Adrenal gland (tissue), 19 donors: ENCODE measurements around the gene PAN3. TPM values are rescaled to one million over a fixed set of nuclear protein-coding genes. Genes with fewer than 3 reads are reported as not detected.

ENCODE experiments used
- DNase-seq, 7 donors: peaks; one replicate each; pipeline ENCODE4 v3.0.0-alpha.2; 2019 to 2020
- H3K27ac ChIP-seq, 5 donors: fragments of 200-600 bp; sonication (generic) in 4 of 5; 1 replicate in 3 of 5; 2 replicates in 2 of 5; pipeline versions ENCODE4 v1.5.1 to v1.8.0; 2016 to 2020; ENCODE audit warnings: mild to moderate bottlenecking in 1 of 5
- H3K27me3 ChIP-seq: fragments of 200-600 bp; 2 replicates; pipeline ENCODE4 v1.8.0; 2021
- H3K36me3 ChIP-seq, 2 donors: fragments of 200-600 bp; replicated peaks in 1 of 2; 1 replicate in 1 of 2; 2 replicates in 1 of 2; pipeline versions ENCODE4 v1.5.1 to v1.8.0; 2018 to 2022
- H3K4me1 ChIP-seq, 2 donors: fragments of 200-600 bp; replicated peaks in 1 of 2; 1 replicate in 1 of 2; 2 replicates in 1 of 2; pipeline versions ENCODE4 v1.5.1 to v1.8.0; 2018 to 2021
- H3K4me3 ChIP-seq, 4 donors: fragments of 200-600 bp; sonication (generic) in 3 of 4; one replicate each; pipeline ENCODE4 v1.5.1; 2016 to 2018
- H3K9me3 ChIP-seq, 3 donors: fragments of 200-600 bp; sonication (generic) in 1 of 3; replicated peaks in 1 of 3; 1 replicate in 2 of 3; 2 replicates in 1 of 3; pipeline versions ENCODE4 v1.5.1 to v1.8.0; 2016 to 2021
- CTCF ChIP-seq, 6 experiments: fragments of 450-650 bp in 4 of 6; fragments of 200-600 bp in 2 of 6; sonication (generic) in 1 of 6; IDR thresholded peaks; 1 replicate in 5 of 6; 2 replicates in 1 of 6; pipeline versions ENCODE4 v1.5.1 to v1.8.0; 2016 to 2021; ENCODE audit warnings: antibody characterized with exemption in 6 of 6, mild to moderate bottlenecking in 2 of 6, moderate library complexity in 1 of 6
- POLR2A ChIP-seq, 2 donors: fragments of 450-650 bp; IDR thresholded peaks; one replicate each; pipeline ENCODE4 v1.6.1; 2017; ENCODE audit warnings: antibody characterized with exemption in 2 of 2, mild to moderate bottlenecking in 2 of 2, moderate library complexity in 1 of 2
- WGBS, 4 donors: extraction: QIAGEN DNeasy Blood & Tissue Kit in 2 of 4; methylation state at CpG; one replicate each; pipeline versions ENCODE4 v1.1.5 to v1.1.7; 2013 to 2017; 5-methylcytosine and 5-hydroxymethylcytosine counted together
- intact Hi-C, 2 donors: fragments of 100-400 bp; cut with DNase I; formaldehyde crosslinking; loops; one replicate each; pipeline versions ENCODE4 v1.14.1 to v1.15.0; 2022 to 2023
- long read RNA-seq, 10 donors: library from polyadenylated mRNA in 3 of 10; unstranded in 2 of 10; stranded (forward) in 1 of 10; transcript quantifications; one replicate each; pipeline ENCODE4 v2.0.0 and lab custom pipeline, GENCODE V29; 2021 to 2026
- polyA plus RNA-seq, 3 donors: library from polyadenylated mRNA; stranded (reverse); fragments of 200-250 nt in 2 of 3; fragments of 350-450 nt in 1 of 3; fragmentation: Illumina TruSeq in 1 of 3; extraction: RNeasy Lipid Tissue Mini Kit (QIAGEN cat#74804) in 1 of 3; gene quantifications; one replicate each; pipeline ENCODE4 v1.2.3, GENCODE V29; 2013 to 2014
- total RNA-seq, 9 donors: library from RNA; depleted of rRNA in 4 of 9; stranded (reverse); fragments of >200 nt in 4 of 9; fragments of 120-200 nt in 1 of 9; fragmentation: NEBNext Ultra II Directional in 1 of 9; extraction: Animal tissue kit (Norgen Biotek cat#: 25700) in 1 of 9; gene quantifications; one replicate each; pipeline versions ENCODE4 v1.1.0 to v1.2.4, GENCODE V29; 2013 to 2023
- donor health status: healthy with polysubstance abuse.
- donor health status: Bipolar disorder and iron deficiency.
- donor health status: DM: yes; HTN: yes; CAD: no.
- donor health status: DM: no; HTN: no; CAD: no.
- donor health status: DM: no; HTN: no; CAD: no.
- donor health status: DM: yes; HTN: yes; CAD: no.

The PAN3 gene
- total RNA-seq = 10 to 100 TPM; 15.2 to 31.4 (median 24.3) TPM
- 10 to 100 TPM; 13.3 to 27.7 (median 16.4) TPM for polyA plus RNA-seq
- long read RNA-seq, donor 1 = 0 reads
- long read RNA-seq, donor 2 = 0 reads
- long read RNA-seq, donor 3, full-length matches to known transcripts = 2 of 2 reads
- long read RNA-seq, donor 3, partial matches to known transcripts = 0 of 2 reads
- long read RNA-seq, donor 3, other reads (novel, unspliced or antisense) = 0 of 2 reads
- long read RNA-seq, donor 4, partial matches to known transcripts = 0 of 15 reads
- long read RNA-seq, donor 4, other reads (novel, unspliced or antisense) = 15 of 15 reads
- long read RNA-seq, donor 5, partial matches to known transcripts = 0 of 2 reads
- long read RNA-seq, donor 5, other reads (novel, unspliced or antisense) = 2 of 2 reads
- long read RNA-seq, donor 6, partial matches to known transcripts = 0 of 9 reads
- long read RNA-seq, donor 6, other reads (novel, unspliced or antisense) = 9 of 9 reads
- long read RNA-seq, donor 7, partial matches to known transcripts = 19 of 19 reads
- long read RNA-seq, donor 7, other reads (novel, unspliced or antisense) = 0 of 19 reads
- long read RNA-seq, donor 8, partial matches to known transcripts = 0 of 1 reads
- long read RNA-seq, donor 8, other reads (novel, unspliced or antisense) = 0 of 1 reads
- long read RNA-seq, donor 9 = 0 reads
- long read RNA-seq, donor 10 = 0 reads

GRCh38 chr13:28138012-28138755, at the start of gene PAN3:
Gene PAN3, plus strand, starts transcription at chr13:28138545. Its CDS starts 113 bp downstream, at chr13:28138658.
- Histone ChIP-seq H3K27me3 (no peaks in the 10 kb centered on the region), H3K4me1 (peaks cover 6 to 26% of the 10 kb centered on the region in 2 donors), H3K9me3 (no peaks in the 10 kb centered on the region), H3K4me3 (peak within 1 kb of the TSS; percentile 76 to 100 (median 93)), H3K27ac (peak within 1 kb of the TSS; percentile 75 to 99 (median 96)), H3K36me3 (no peaks in the 10 kb centered on the region)
- TF ChIP-seq CTCF (IDR thresholded peaks at IDR 0.05) (no peak), POLR2A (IDR thresholded peaks at IDR 0.05) (peak; percentile 28 to 79)
- intact Hi-C loops = loop anchor here in 1 of 2 donors (10.0 kb wide), 1 partner anchor 497 kb away; no protein-coding TSS in a partner anchor
- DNase-seq = peak; percentile 90 to 94 (median 91)
- 0 to 1% (median 1%) methylated on average over 47 to 84 of the region's 84 CpGs for WGBS, 4 donors

- intact Hi-C loops = no loop called here
- 13 to 45% (median 36%) methylated on average over 1 of the region's 1 CpG for WGBS, 4 donors
- no peak for DNase-seq
Observed at GRCh38 chr13:28089065-28089464, 49.3 kb upstream of the PAN3 start.

GRCh38 chr13:28092431-28092830, 45.9 kb upstream of the PAN3 start:
- intact Hi-C loops = no loop called here
- Histone ChIP-seq H3K4me3 (no peak overlapping the region), H3K4me1 (no peaks in the 10 kb centered on the region), H3K36me3 (no peaks in the 10 kb centered on the region), H3K27ac (no peak overlapping the region), H3K9me3 (no peaks in the 10 kb centered on the region), H3K27me3 (peaks cover 4% of the 10 kb centered on the region)
- no peak for DNase-seq
- no peak for TF ChIP-seq POLR2A (IDR thresholded peaks at IDR 0.05)
- no peak for TF ChIP-seq CTCF (IDR thresholded peaks at IDR 0.05)
- 44 to 63% (median 56%) methylated on average over 2 of the region's 2 CpGs for WGBS, 4 donors

More at GRCh38 chr13:28089065-28089464, 49.3 kb upstream of the PAN3 start:
- no peak overlapping the region for H3K27ac ChIP-seq
- no peaks in the 10 kb centered on the region for H3K27me3 ChIP-seq
- H3K9me3 ChIP-seq = no peaks in the 10 kb centered on the region
- H3K4me3 ChIP-seq = no peak overlapping the region
- TF ChIP-seq POLR2A (IDR thresholded peaks at IDR 0.05) = no peak
- no peak for TF ChIP-seq CTCF (IDR thresholded peaks at IDR 0.05)
- no peaks in the 10 kb centered on the region for H3K4me1 ChIP-seq
- no peaks in the 10 kb centered on the region for H3K36me3 ChIP-seq

GRCh38 chr13:28093881-28094280, 44.5 kb upstream of the PAN3 start:
- Histone ChIP-seq H3K4me1 (no peaks in the 10 kb centered on the region), H3K36me3 (no peaks in the 10 kb centered on the region), H3K27ac (no peak overlapping the region), H3K27me3 (peaks cover 12% of the 10 kb centered on the region), H3K4me3 (no peak overlapping the region), H3K9me3 (no peaks in the 10 kb centered on the region)
- 32 to 40% (median 38%) methylated on average over 5 of the region's 5 CpGs for WGBS, 4 donors
- no peak for DNase-seq
- intact Hi-C loops = no loop called here
- TF ChIP-seq CTCF (IDR thresholded peaks at IDR 0.05) (no peak), POLR2A (IDR thresholded peaks at IDR 0.05) (no peak)
